Superior temporal gyrus (tissue), 1 donor: ENCODE data around the gene RALB.

Experiments used
- DNase-seq: peaks from one replicate; pipeline ENCODE4 v3.0.0-alpha.2; 2016; ENCODE audit errors: extremely low spot score

RALB gene

DNA sequence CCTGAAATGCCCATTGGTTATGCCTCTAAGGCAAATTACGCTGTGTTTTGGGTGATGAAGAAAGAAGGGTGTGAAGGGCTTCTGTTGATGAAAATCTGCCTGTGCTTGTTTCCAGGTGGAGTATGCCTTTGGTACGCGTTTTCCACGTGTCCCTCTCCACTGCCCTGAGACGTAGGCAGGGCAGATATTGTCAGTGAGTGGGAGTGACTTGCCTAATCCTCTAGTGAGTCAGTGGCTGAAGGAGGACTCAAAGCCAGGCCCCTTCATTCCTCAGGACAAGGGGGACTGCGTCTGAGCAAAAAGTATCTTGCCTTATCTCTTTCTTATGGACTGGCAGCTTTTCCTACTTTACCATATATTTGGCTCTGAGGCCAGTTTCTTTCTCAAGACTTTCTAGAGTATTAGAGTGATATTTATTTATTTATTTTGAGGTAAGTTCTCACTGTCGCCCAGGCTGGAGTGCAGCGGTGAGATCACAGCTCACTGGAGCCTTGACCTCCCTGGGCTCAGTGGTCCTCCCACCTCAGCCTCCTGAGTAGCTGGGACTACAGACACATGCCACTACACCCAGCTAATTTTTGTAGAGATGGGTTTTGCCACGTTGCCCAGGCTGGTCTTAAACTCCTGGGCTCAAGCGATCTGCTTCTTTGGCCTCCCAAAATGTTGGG lies 10.2 kb downstream of the RALB start:
- DNase-seq = no peak

GRCh38 chr2:120265006-120265405 lies 12.4 kb downstream of the RALB start:
- no peak for DNase-seq

- no peak for DNase-seq
Observed at GRCh38 chr2:120267348-120267747, 14.7 kb downstream of the RALB start.

DNA sequence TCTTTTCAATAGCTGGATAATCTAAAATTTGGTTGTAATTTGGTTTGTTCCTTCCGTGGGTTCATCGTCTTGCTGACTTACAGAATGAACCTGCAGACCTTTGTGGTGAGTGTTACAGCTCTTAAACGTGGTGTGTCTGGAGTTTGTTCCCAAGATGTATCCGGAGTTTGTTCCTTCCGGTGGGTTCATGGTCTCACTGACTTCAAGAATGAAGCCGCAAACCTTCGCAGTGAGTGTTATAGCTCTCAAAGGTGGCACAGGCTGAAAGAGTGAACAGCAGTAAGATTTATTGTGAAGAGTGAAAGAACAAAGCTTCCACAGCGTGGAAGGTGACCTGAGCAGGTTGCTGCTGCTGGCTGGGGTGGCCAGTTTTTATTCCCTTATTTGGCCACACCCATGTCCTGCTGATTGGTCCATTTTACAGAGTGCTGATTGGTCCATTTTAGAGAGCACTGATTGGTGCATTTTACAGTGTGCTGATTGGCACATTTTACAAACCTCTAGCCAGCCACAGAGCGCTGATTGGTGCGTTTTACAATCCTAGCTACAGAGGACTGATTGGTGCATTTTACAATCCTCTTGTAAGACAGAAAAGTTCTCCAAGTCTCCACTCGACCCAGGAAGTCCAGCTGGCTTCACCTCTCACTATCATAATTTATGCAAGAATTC lies 16.6 kb downstream of the RALB start:
- no peak for DNase-seq

- DNase-seq = no peak
Observed at GRCh38 chr2:120269816-120270215, 17.2 kb downstream of the RALB start.

- no peak for DNase-seq
Observed at GRCh38 chr2:120271711-120272379, 19.2 kb downstream of the RALB start.

GRCh38 chr2:120272763-120273481 lies 20.3 kb downstream of the RALB start:
- DNase-seq = no peak

GRCh38 chr2:120275617-120276400 lies 23.2 kb downstream of the RALB start:
- no peak for DNase-seq

DNA sequence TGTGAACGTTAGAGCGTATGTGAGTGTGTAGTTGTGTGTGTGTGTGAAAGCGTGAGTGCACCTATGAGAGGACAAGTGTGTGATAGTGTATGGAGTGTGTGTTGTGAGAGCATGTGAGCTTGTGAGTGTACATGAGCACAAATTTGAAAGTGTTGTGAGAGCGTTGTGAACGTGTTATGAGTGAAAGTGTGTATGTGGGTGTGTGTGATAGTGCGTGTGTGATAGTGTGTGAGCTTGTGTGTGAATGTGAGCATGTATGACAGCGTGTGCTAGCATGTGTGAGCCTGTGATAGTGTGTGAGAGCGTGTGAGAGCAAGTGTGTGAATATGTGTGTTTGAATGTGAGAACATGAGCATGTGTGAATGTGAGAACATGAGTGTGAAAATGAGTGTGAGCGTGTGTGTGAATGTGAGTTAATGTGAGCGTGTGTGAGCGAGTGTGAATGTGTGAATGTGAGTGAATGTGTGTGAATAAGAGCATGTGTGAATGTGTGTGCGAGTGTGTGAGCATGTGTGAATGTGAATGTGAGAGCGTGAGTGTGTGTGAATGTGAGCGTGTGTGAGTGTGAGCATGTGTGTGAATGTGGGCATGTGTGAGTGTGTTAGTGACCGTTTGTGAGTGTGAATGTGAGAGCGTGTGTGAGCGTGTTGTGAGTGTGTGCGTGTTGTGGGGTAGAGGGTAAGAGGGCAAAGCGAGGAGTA lies 25.0 kb downstream of the RALB start:
- DNase-seq = no peak

DNA sequence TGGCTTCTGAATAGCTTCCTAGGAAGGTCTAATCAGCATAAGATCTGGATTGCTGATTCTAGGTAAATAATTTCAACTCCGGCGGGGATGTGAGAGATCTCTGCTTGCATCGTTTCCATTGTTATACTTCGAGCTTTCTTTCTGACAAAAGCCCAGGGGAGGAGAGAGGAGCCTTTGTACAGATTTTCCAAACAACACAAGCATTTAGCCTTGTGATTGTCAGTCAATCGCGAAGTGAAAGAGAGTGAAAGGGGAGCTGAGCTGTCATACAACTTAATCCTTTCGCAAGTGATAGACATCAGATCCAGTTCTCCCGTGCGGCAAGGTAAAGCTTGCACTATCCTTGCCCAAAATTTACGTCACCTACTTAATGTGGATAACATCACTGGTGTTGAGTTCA lies 26.2 kb downstream of the RALB start:
- DNase-seq = peak; percentile 38

DNA sequence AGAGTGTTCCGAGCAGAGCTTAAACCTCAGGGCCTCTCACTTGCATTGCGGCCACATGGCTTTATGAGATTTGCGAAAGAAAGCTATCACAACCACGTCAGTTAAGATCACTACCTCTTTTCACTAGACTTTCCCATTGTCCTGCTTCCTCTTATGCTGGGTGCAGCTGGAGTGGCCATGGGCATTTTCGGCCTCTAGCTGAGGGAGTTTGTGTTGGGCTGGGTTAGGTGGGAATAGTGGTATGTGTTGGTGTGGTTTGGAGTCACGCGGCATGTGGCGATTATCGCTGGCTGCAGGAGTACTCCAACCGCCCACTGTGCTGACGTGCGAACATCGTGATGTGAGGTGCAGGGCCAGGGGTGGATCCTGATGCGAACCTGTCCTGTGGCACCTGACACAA lies 27.1 kb downstream of the RALB start:
- DNase-seq = no peak

DNA sequence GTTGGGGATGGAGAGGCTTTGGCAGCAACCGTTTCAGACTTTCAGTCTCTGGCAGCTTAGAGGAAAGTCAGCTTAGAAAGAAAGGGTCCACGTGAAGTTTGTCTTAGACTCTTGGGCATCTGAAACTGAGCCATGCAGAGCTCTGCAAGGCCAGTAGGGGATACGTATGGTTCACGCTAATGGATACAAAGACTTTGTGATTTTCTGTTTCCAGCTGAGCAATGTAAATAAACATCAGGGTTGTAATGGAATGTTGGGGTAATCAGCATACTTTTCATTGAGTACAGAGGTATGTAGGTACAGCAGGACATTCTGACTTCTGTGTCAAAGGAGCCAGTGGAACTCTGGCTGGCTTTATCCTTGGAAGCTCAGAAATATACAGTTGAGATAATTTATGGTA lies 31.0 kb downstream of the RALB start:
- no peak for DNase-seq

DNA sequence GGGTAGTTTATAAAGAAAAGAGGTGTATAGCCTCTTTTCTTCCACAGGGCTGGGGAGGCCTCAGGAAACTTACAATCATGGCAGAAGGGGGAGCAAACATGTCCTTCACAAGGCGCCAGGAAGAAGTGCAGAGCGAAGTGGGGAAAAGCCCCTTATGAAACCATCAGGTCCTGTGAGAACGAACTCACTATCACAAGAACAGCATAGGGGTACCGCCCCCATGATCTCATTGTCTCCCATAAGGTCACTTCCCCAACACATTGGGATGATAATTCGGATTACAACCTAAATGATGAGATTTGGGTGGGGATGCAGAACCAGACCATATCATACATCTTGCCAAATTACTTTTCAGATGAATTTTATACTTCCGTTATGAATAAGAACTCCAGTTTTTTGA lies 32.4 kb downstream of the RALB start:
- no peak for DNase-seq

- DNase-seq = peak; percentile 33
Observed at GRCh38 chr2:120287183-120288015, 34.7 kb downstream of the RALB start.

DNA sequence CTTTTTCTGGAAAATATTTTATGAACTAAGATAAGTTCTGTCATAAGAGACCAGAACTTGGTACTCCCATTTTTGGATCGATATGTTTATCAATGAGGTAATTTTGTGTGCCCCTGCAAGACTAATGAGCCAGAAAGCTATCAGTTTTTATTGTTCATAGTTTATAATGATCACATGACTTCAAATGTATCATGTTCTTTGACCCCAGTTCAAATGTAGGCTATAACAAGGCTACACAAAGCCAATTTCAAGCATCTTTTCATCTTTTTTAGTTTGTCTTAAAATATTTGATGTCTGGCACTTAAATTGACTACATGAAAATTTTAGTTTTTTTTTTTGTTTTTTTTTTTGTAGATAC lies 35.3 kb downstream of the RALB start:
- DNase-seq = no peak

DNA sequence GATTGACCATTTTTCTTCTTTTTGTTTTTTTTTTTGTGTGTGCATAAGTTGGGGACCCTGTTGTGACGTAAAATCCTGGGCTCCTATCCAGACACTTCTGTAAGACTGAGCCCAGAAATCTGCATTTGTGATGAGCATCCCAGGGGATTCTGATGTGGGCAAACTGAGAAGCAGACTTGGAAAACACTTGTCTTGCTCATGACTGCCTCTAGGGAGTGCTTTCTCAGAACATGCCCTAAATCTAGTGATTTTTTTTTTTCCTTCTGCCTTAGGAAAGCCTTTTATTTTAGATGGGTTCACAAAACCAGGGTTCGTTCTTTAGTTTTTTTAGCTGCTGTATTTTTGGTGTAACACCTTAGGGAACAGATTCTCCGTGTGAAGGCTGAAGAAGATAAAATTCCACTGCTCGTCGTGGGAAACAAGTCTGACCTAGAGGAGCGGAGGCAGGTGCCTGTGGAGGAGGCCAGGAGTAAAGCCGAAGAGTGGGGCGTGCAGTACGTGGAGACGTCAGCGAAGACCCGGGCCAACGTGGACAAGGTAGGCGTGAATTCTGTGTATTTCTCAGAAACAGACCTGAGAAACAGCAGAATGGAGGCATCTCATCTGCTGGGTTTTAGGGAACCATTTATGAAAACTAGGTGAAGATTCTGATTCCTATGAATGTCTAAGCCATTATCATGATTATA lies 36.7 kb downstream of the RALB start:
- no peak for DNase-seq

DNA sequence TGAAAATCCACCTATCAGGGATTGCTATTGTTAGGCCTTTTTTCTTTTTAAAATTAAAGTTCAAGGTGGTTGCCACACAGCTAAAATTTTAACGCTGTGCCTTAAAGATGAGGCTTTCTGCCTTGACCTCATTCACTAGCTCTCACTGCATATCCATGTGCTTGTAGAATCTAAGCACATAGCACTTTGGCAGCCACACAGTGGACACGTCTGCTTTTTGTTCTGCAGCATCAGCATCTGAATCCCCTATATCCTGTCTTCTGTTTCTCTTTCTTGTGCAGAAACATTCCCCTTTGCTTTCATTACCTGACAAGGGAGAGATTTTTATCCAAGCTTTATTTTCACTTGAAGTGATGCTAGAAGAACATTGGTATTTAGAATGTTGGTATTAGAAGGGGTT lies 38.1 kb downstream of the RALB start:
- no peak for DNase-seq

GRCh38 chr2:120291401-120292311 lies 39.0 kb downstream of the RALB start:
- no peak for DNase-seq
